ENCODE data around the gene SDK1. TPM values are rescaled to one million over a fixed set of nuclear protein-coding genes. Genes with fewer than 3 reads are reported as not detected.

The SDK1 gene
- total and polyA plus RNA-seq, 10 of the 15 experiments (the other 5 are each of a cell fraction or from before 2014, with no cell fraction given), result 0.14 to 0.33 TPM; not detected in 8

DNA sequence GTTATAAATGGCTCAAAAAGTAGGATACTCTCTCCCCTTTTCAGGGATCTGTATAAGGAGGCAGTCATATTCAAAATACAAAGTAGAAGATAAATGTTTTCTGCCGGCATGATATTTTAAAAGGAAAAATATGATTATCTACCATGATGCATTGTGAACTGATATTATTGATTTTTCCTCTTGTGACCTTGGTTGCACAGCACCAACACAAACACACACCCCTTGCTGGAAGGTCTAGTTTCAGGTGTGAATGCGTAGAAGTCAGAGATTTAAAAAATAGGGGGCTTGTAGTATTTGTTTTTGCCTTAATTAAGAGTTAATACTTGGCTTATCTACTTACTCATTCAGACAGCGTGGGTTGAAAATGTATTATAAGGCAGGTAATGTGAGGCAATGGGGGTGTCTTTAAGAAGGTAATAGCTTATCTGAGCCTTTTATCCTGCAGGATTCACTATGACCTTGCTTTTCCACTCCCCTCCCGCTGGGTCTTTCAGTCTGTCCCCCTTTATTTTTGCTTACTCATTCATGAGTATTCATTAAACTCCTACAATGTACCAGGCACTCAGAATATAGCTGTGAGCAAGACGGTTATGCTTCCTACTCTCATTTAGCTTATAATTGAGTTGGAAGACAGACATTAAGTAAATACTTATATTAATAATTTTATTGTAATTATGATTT lies 390.6 kb downstream of the SDK1 start:
- H4K20me1 ChIP-seq (ENCODE audit: control insufficient read depth, insufficient read depth), result no peaks in the 10 kb centered on the region
- intact Hi-C loops (cut with micrococcal nuclease; ENCODE audit: unreplicated experiment), result no loop called here
- no peak overlapping the region for H3K4me2 ChIP-seq (ENCODE audit: control insufficient read depth, insufficient read depth)
- no peaks in the 10 kb centered on the region for H3K27me3 ChIP-seq (replicated peaks in 1 of 2; ENCODE audit: control insufficient read depth in 2 of 2, insufficient read depth in 2 of 2, low read length in 1 of 2)
- POLR2A ChIA-PET, result no interaction called here
- TF ChIP-seq CBX3 (IDR thresholded peaks at IDR 0.05; ENCODE audit: borderline replicate concordance, low read depth), result no peak
- no peak for TF ChIP-seq E2F8 (IDR thresholded peaks at IDR 0.05; ENCODE audit: low read depth, partially characterized antibody)
- no peak for TF ChIP-seq BCL11A (IDR thresholded peaks at IDR 0.05; ENCODE audit: low read depth, low read length)
- no peak for TF ChIP-seq PML (IDR thresholded peaks at IDR 0.05; ENCODE audit: low read length)
- TF ChIP-seq TCF7 (IDR thresholded peaks at IDR 0.05; ENCODE audit: borderline replicate concordance), result no peak
- TF ChIP-seq ZNF274 (IDR thresholded peaks at IDR 0.05; ENCODE audit: insufficient read depth, insufficient read length), result no peak
- TF ChIP-seq, protein P1, sequence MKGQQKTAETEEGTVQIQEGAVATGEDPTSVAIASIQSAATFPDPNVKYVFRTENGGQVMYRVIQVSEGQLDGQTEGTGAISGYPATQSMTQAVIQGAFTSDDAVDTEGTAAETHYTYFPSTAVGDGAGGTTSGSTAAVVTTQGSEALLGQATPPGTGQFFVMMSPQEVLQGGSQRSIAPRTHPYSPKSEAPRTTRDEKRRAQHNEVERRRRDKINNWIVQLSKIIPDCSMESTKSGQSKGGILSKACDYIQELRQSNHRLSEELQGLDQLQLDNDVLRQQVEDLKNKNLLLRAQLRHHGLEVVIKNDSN (IDR thresholded peaks at IDR 0.05; ENCODE audit: borderline replicate concordance, extremely low read length, insufficient read depth, low read depth, low read length), result no peak
- TF ChIP-seq POLR2AphosphoS2 (IDR thresholded peaks at IDR 0.05; ENCODE audit: low read depth, low read length), result no peak
- no peak overlapping the region for H2AFZ ChIP-seq (ENCODE audit: control insufficient read depth, low read depth, low read length)
- in situ Hi-C loops (cut with MboI), result no loop called here
- SMC1A ChIA-PET (ENCODE audit: uncharacterized antibody, unreplicated experiment), result no interaction called here
- H3K36me3 ChIP-seq (ENCODE audit: control insufficient read depth in 2 of 2, insufficient read depth in 2 of 2, low read length in 1 of 2), result no peaks in the 10 kb centered on the region
- no peak overlapping the region for H3K4me3 ChIP-seq
- no peaks in the 10 kb centered on the region for H3K79me2 ChIP-seq (ENCODE audit: control insufficient read depth, insufficient read depth, low read length)
- no peaks in the 10 kb centered on the region for H3K4me1 ChIP-seq (ENCODE audit: control insufficient read depth, insufficient read depth, low read length)
- CTCF ChIA-PET, result no interaction called here
- no peak overlapping the region for H3K27ac ChIP-seq (ENCODE audit: control insufficient read depth, insufficient read depth)
- DNase-seq (ENCODE audit: low read depth, low spot score) (no peak), FAIRE-seq (no peak), ATAC-seq (no peak)
- WGBS (ENCODE audit: insufficient coverage, insufficient replicate concordance, low lambda C conversion rate, missing lambda C conversion rate), result 27% methylated on average over 5 of the region's 5 CpGs
- RAD21 ChIA-PET (ENCODE audit: unreplicated experiment), result no interaction called here
- no peaks in the 10 kb centered on the region for H3K9me3 ChIP-seq (replicated peaks; ENCODE audit: control insufficient read depth, insufficient read depth, low read length)
- no TSS peak for BruUV-seq (replicated peaks)
- no peak overlapping the region for H3K9ac ChIP-seq (ENCODE audit: control insufficient read depth, insufficient read depth, low read length)

All from GM12878 (cell line).